Measurements from ENCODE around the gene S100A7A.

GRCh38 chr1:153439273-153439672, 23.0 kb downstream of the S100A7A start:
- TF ChIP-seq CTCF (IDR thresholded peaks at IDR 0.05; ENCODE audit: insufficient read depth, low read depth, low read length) (no peak), EZH2 (IDR thresholded peaks at IDR 0.05; ENCODE audit: insufficient read depth, low read length) (no peak)
